HCT116 (cell line): ENCODE measurements around the gene ARHGAP10. TPM values are rescaled to one million over a fixed set of nuclear protein-coding genes. Genes with fewer than 3 reads are reported as not detected.

Experiments
- ATAC-seq: fragments of 200-7000 bp; cut with Tn5 transposase; 2 replicates; pipeline ENCODE4 v1.9.1; 2020; ENCODE audit warnings: mild to moderate bottlenecking, moderate library complexity
- BruUV-seq: library from RNA; stranded (reverse); fragments of 400-500 nt; replicated peaks from 2 replicates; lab custom pipeline; 2021; lab: Mats Ljungman, UMichigan
- CTCF ChIA-PET: fragments of 300-600 bp; sonication (Branson Sonifier 250); formaldehyde crosslinking; loops from one replicate; lab custom pipeline; 2021; ENCODE audit warnings: antibody characterized with exemption; lab: Charles Lee
- POLR2A ChIA-PET: fragments of 300-600, 350-600 bp; sonication (Branson Sonifier 250); formaldehyde crosslinking; loops from one replicate; lab custom pipeline; 2021; ENCODE audit warnings: antibody characterized with exemption; lab: Charles Lee
- RAD21 ChIA-PET, 2 experiments: fragments of 300-600 bp; sonication (Branson Sonifier 250); formaldehyde crosslinking; loops; one replicate each; lab custom pipeline; 2023; ENCODE audit warnings: low total read pairs in 2 of 2; ENCODE audit not compliant: uncharacterized antibody in 2 of 2, unreplicated experiment in 2 of 2, low non-redundant PET in 1 of 2; lab: Charles Lee
- DNase-seq: peaks from one replicate; pipeline ENCODE4 v3.0.0-alpha.2; 2010; ENCODE audit warnings: low read depth, low spot score
- H2AFZ ChIP-seq: fragments of 200-600 bp; shearing (Covaris generic), sonication (generic); 2 replicates; pipeline ENCODE4 v1.6.1; 2017; ENCODE audit warnings: low read depth, mixed run types, mixed read lengths, antibody characterized with exemption, low read length; ENCODE audit not compliant: poor library complexity, severe bottlenecking
- H3K27ac ChIP-seq: 2 replicates; pipeline ENCODE4 v1.5.1; 2012; ENCODE audit warnings: low read depth, low read length
- H3K27me3 ChIP-seq: fragments of 200-600 bp; sonication (generic); 2 replicates; pipeline ENCODE4 v1.6.1; 2016; ENCODE audit warnings: mixed run types, low read length, mixed read lengths; ENCODE audit not compliant: insufficient read depth
- H3K36me3 ChIP-seq, 2 experiments: fragments of 200-500 bp in 1 of 2; fragments of 200-600 bp in 1 of 2; sonication (Bioruptor generic) in 1 of 2; sonication (generic) in 1 of 2; 2 replicates each; pipeline versions ENCODE4 v1.5.1 to v1.6.1; 2014 to 2016; ENCODE audit warnings: low read length in 2 of 2, inconsistent platforms in 1 of 2, mixed read lengths in 1 of 2, mixed run types in 1 of 2; ENCODE audit not compliant: insufficient read depth in 2 of 2, control insufficient read depth in 1 of 2
- H3K4me1 ChIP-seq, 2 experiments: fragments of 200-600 bp in 1 of 2; sonication (generic) in 1 of 2; 2 replicates each; pipeline versions ENCODE4 v1.5.1 to v1.6.1; 2012 to 2017; ENCODE audit warnings: low read length in 2 of 2, inconsistent platforms in 1 of 2, mild to moderate bottlenecking in 1 of 2, mixed read lengths in 1 of 2, mixed run types in 1 of 2, moderate library complexity in 1 of 2; ENCODE audit not compliant: insufficient read depth in 2 of 2, control insufficient read depth in 1 of 2
- H3K4me2 ChIP-seq: fragments of 200-600 bp; sonication (generic); 2 replicates; pipeline ENCODE4 v1.6.1; 2017; ENCODE audit warnings: mixed run types, low read length, mixed read lengths
- H3K4me3 ChIP-seq, 2 experiments: fragments of 200-600 bp in 1 of 2; sonication (generic) in 1 of 2; replicated peaks in 1 of 2; 2 replicates each; pipeline ENCODE4 v1.5.1; 2011 to 2016; ENCODE audit warnings: low read length in 2 of 2, control low read depth in 1 of 2, low read depth in 1 of 2, mild to moderate bottlenecking in 1 of 2, mixed read lengths in 1 of 2, mixed run types in 1 of 2
- H3K79me2 ChIP-seq: fragments of 200-600 bp; sonication (generic); 2 replicates; pipeline ENCODE4 v1.6.1; 2017; ENCODE audit warnings: mild to moderate bottlenecking, mixed run types, low read length, moderate library complexity, mixed read lengths; ENCODE audit not compliant: insufficient read depth
- H3K9ac ChIP-seq: fragments of 200-600 bp; sonication (generic); 2 replicates; pipeline ENCODE4 v1.6.1; 2016; ENCODE audit warnings: low read length, mixed read lengths
- H3K9me2 ChIP-seq: fragments of 200-600 bp; sonication (generic), shearing (Covaris generic); 2 replicates; pipeline ENCODE4 v1.6.1; 2017; ENCODE audit warnings: mixed run types, mild to moderate bottlenecking, moderate library complexity; ENCODE audit not compliant: insufficient read depth
- H3K9me3 ChIP-seq, 2 experiments: fragments of 200-500 bp in 1 of 2; fragments of 200-600 bp in 1 of 2; sonication (Bioruptor generic) in 1 of 2; sonication (generic) in 1 of 2; 2 replicates each; pipeline ENCODE4 v1.6.1; 2014 to 2017; ENCODE audit warnings: low read length in 2 of 2, mixed read lengths in 2 of 2, inconsistent platforms in 1 of 2, low read depth in 1 of 2, mild to moderate bottlenecking in 1 of 2, mixed run types in 1 of 2, moderate library complexity in 1 of 2; ENCODE audit not compliant: control insufficient read depth in 1 of 2, insufficient read depth in 1 of 2
- H4K20me1 ChIP-seq: fragments of 200-600 bp; sonication (generic), shearing (Covaris generic); 2 replicates; pipeline ENCODE4 v1.6.1; 2017; ENCODE audit warnings: mixed run types, mild to moderate bottlenecking, moderate library complexity; ENCODE audit not compliant: insufficient read depth
- ATF3 ChIP-seq: IDR thresholded peaks from 2 replicates; pipeline ENCODE4 v1.6.1; 2012
- CBX3 ChIP-seq: IDR thresholded peaks from 2 replicates; pipeline ENCODE4 v1.6.1; 2012; ENCODE audit warnings: low read depth
- CEBPB ChIP-seq: IDR thresholded peaks from 2 replicates; pipeline ENCODE4 v1.6.1; 2012; ENCODE audit warnings: low read depth
- EGR1 ChIP-seq: IDR thresholded peaks from 2 replicates; pipeline ENCODE4 v1.6.1; 2012; ENCODE audit warnings: low read depth
- EZH2 ChIP-seq: fragments of 200-600 bp; sonication (generic); IDR thresholded peaks from 2 replicates; pipeline ENCODE4 v1.6.1; 2017; ENCODE audit warnings: antibody characterized with exemption, mixed run types
- FOSL1 ChIP-seq: IDR thresholded peaks from 2 replicates; pipeline ENCODE4 v1.6.1; 2012; ENCODE audit warnings: low read depth
- JUND ChIP-seq: IDR thresholded peaks from 2 replicates; pipeline ENCODE4 v1.6.1; 2012
- POLR2A ChIP-seq: IDR thresholded peaks from 2 replicates; pipeline ENCODE4 v1.7.0; 2011; ENCODE audit warnings: borderline replicate concordance; ENCODE audit not compliant: insufficient read depth, insufficient read length; ENCODE audit errors: extremely low read depth
- POLR2AphosphoS5 ChIP-seq: IDR thresholded peaks from 2 replicates; pipeline ENCODE4 v1.6.1; 2011; ENCODE audit warnings: mild to moderate bottlenecking, low read depth, low read length, moderate library complexity
- REST ChIP-seq: IDR thresholded peaks from 2 replicates; pipeline ENCODE4 v1.6.1; 2012; ENCODE audit warnings: low read depth
- SIN3A ChIP-seq: IDR thresholded peaks from 2 replicates; pipeline ENCODE4 v1.6.1; 2012; ENCODE audit warnings: low read depth
- SP1 ChIP-seq: IDR thresholded peaks from 2 replicates; pipeline ENCODE4 v1.6.1; 2012; ENCODE audit warnings: low read depth
- SRF ChIP-seq: IDR thresholded peaks from 2 replicates; pipeline ENCODE4 v1.6.1; 2012; ENCODE audit warnings: low read depth
- TCF7L2 ChIP-seq: IDR thresholded peaks from 2 replicates; pipeline ENCODE4 v1.7.0; 2011; ENCODE audit warnings: borderline replicate concordance, inconsistent platforms; ENCODE audit not compliant: insufficient read depth, insufficient read length; ENCODE audit errors: extremely low read depth
- YY1 ChIP-seq: IDR thresholded peaks from 2 replicates; pipeline ENCODE4 v1.6.1; 2011; ENCODE audit warnings: low read length, low read depth, moderate library complexity, mild to moderate bottlenecking; ENCODE audit not compliant: insufficient replicate concordance; ENCODE audit errors: extremely low read depth
- ZFX ChIP-seq: fragments of 450-650 bp; IDR thresholded peaks from 2 replicates; pipeline ENCODE4 v1.6.1; 2017
- ZNF274 ChIP-seq: fragments of 200-500 bp; sonication (Bioruptor generic); IDR thresholded peaks from 2 replicates; pipeline ENCODE4 v1.6.1; 2014; ENCODE audit warnings: mild to moderate bottlenecking, low read depth, low read length, inconsistent platforms
- intact Hi-C: fragments of 100-400 bp; cut with micrococcal nuclease; formaldehyde crosslinking; loops from 2 replicates; pipeline ENCODE4 v1.10.0; 2022
- total RNA-seq: library from RNA; stranded (reverse); gene quantifications from one replicate; pipeline ENCODE4 v1.2.1, GENCODE V29; 2021; ENCODE audit not compliant: unreplicated experiment
- TF ChIP-seq, protein P1 (sequence below): IDR thresholded peaks from 2 replicates; pipeline ENCODE4 v1.6.1; 2012

Gene ARHGAP10
- total RNA-seq, 1 experiment from 2014 or later: 24.7 TPM

GRCh38 chr4:147823130-147823529 lies 91.2 kb downstream of the ARHGAP10 start:
- H3K9me3 ChIP-seq: no peaks in the 10 kb centered on the region
- H3K27me3 ChIP-seq: no peaks in the 10 kb centered on the region
- DNase-seq (no peak), ATAC-seq (no peak)
- H3K9me2 ChIP-seq: no peaks in the 10 kb centered on the region
- CTCF ChIA-PET: no interaction called here
- peaks cover 14% of the 10 kb centered on the region for H3K79me2 ChIP-seq
- intact Hi-C loops: no loop called here
- RAD21 ChIA-PET: no interaction called here
- H3K36me3 ChIP-seq: no peaks in the 10 kb centered on the region; a peak in 1 of 4 replicates
- POLR2A ChIA-PET: no interaction called here
- no TSS peak for BruUV-seq
- H3K4me2 ChIP-seq: no peak overlapping the region
- TF ChIP-seq REST (no peak), POLR2AphosphoS5 (no peak), JUND (no peak), ZNF274 (no peak), SIN3A (no peak), TCF7L2 (no peak), ZFX (no peak), YY1 (no peak), CEBPB (no peak), SP1 (no peak), FOSL1 (no peak), SRF (no peak), ATF3 (no peak), POLR2A (no peak), EGR1 (no peak), CBX3 (no peak), EZH2 (no peak)
- TF ChIP-seq, protein P1, sequence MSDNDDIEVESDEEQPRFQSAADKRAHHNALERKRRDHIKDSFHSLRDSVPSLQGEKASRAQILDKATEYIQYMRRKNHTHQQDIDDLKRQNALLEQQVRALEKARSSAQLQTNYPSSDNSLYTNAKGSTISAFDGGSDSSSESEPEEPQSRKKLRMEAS: no peak
- H3K9ac ChIP-seq: no peak overlapping the region
- peaks cover 20 to 37% of the 10 kb centered on the region in 2 experiments; a peak in 3 of 4 replicates for H3K4me1 ChIP-seq
- no peaks in the 10 kb centered on the region; the same call in 1 of the 2 replicates for H4K20me1 ChIP-seq
- no peak overlapping the region for H3K27ac ChIP-seq
- no peak overlapping the region for H3K4me3 ChIP-seq
- H2AFZ ChIP-seq: no peak overlapping the region
